Ishikawa (cell line): ENCODE data around the gene KLHL2.

Experiments
- CREB1 ChIP-seq: IDR thresholded peaks from 2 replicates; pipeline ENCODE4 v1.6.1; 2012; ENCODE audit warnings: low read depth
- MAX ChIP-seq: IDR thresholded peaks from 2 replicates; pipeline ENCODE4 v1.6.1; 2012
- NFIC ChIP-seq: IDR thresholded peaks from 2 replicates; pipeline ENCODE4 v1.6.1; 2012
- RAD21 ChIP-seq: IDR thresholded peaks from 2 replicates; pipeline ENCODE4 v1.6.1; 2012; ENCODE audit warnings: low read depth
- REST ChIP-seq: IDR thresholded peaks from 2 replicates; pipeline ENCODE4 v1.6.1; 2012; ENCODE audit warnings: low read depth, mild to moderate bottlenecking
- TAF1 ChIP-seq: IDR thresholded peaks from 2 replicates; pipeline ENCODE4 v1.6.1; 2012; ENCODE audit warnings: low read depth, mild to moderate bottlenecking
- TEAD4 ChIP-seq: IDR thresholded peaks from 2 replicates; pipeline ENCODE4 v1.6.1; 2012
- USF1 ChIP-seq: IDR thresholded peaks from 2 replicates; pipeline ENCODE4 v1.6.1; 2012
- YY1 ChIP-seq: IDR thresholded peaks from 2 replicates; pipeline ENCODE4 v1.6.1; 2012; ENCODE audit warnings: low read depth

GRCh38 chr4:165360041-165360695, 152.8 kb downstream of the KLHL2 start:
- no peak for TF ChIP-seq REST
- TF ChIP-seq MAX, result no peak
- no peak for TF ChIP-seq TAF1
- no peak for TF ChIP-seq RAD21
- no peak for TF ChIP-seq TEAD4
- no peak for TF ChIP-seq USF1
- no peak for TF ChIP-seq NFIC
- no peak for TF ChIP-seq CREB1
- TF ChIP-seq YY1, result no peak
